GM19035 (cell line): ENCODE data around the gene WDFY4.

Experiments
- ATAC-seq: cut with Tn5 transposase; IDR thresholded peaks from one replicate; pipeline ENCODE4 v1.9.1; 2021; ENCODE audit not compliant: unreplicated experiment

Gene WDFY4

GRCh38 chr10:48895803-48896195, 211.1 kb downstream of the WDFY4 start:
- no peak for ATAC-seq

GRCh38 chr10:48896756-48897440, 212.2 kb downstream of the WDFY4 start:
- ATAC-seq, result no peak

- ATAC-seq, result no peak
Measured at GRCh38 chr10:48897441-48897790, 212.7 kb downstream of the WDFY4 start.

- no peak for ATAC-seq
Measured at GRCh38 chr10:48898426-48898825, 213.8 kb downstream of the WDFY4 start.

GRCh38 chr10:48899781-48900180, 215.1 kb downstream of the WDFY4 start:
- no peak for ATAC-seq

- ATAC-seq, result no peak
Measured at GRCh38 chr10:48900371-48900801, 215.7 kb downstream of the WDFY4 start.

GRCh38 chr10:48901319-48901718, 216.6 kb downstream of the WDFY4 start:
- no peak for ATAC-seq

- no peak for ATAC-seq
Measured at GRCh38 chr10:48902096-48902495, 217.4 kb downstream of the WDFY4 start.

GRCh38 chr10:48903151-48903550, 218.5 kb downstream of the WDFY4 start:
- no peak for ATAC-seq

- no peak for ATAC-seq
Measured at GRCh38 chr10:48904861-48905260, 220.2 kb downstream of the WDFY4 start.

- no peak for ATAC-seq
Measured at GRCh38 chr10:48905311-48905710, 220.6 kb downstream of the WDFY4 start.

- ATAC-seq, result no peak
Measured at GRCh38 chr10:48906841-48907240, 222.2 kb downstream of the WDFY4 start.

GRCh38 chr10:48907730-48908129, 223.1 kb downstream of the WDFY4 start:
- no peak for ATAC-seq

- no peak for ATAC-seq
Measured at GRCh38 chr10:48910548-48910947, 225.9 kb downstream of the WDFY4 start.

GRCh38 chr10:48913674-48914073, 229.0 kb downstream of the WDFY4 start:
- ATAC-seq, result no peak

- no peak for ATAC-seq
Measured at GRCh38 chr10:48923748-48924147, 239.1 kb downstream of the WDFY4 start.

- no peak for ATAC-seq
Measured at GRCh38 chr10:48924988-48925387, 240.3 kb downstream of the WDFY4 start.

- ATAC-seq, result no peak
Measured at GRCh38 chr10:48926255-48926654, 241.6 kb downstream of the WDFY4 start.

- ATAC-seq, result no peak
Measured at GRCh38 chr10:48926764-48927540, 242.3 kb downstream of the WDFY4 start.

- no peak for ATAC-seq
Measured at GRCh38 chr10:48929413-48929990, 244.8 kb downstream of the WDFY4 start.

- no peak for ATAC-seq
Measured at GRCh38 chr10:48931188-48931587, 246.5 kb downstream of the WDFY4 start.
